ENCODE results near the gene ABLIM2. TPM values are rescaled to one million over a fixed set of nuclear protein-coding genes. Genes with fewer than 3 reads are reported as not detected.

The ABLIM2 gene
- total and polyA plus RNA-seq, 2 of the 13 experiments (the other 11 are each of a cell fraction or from before 2014, with no cell fraction given) = 0.20 to 0.37 TPM

DNA sequence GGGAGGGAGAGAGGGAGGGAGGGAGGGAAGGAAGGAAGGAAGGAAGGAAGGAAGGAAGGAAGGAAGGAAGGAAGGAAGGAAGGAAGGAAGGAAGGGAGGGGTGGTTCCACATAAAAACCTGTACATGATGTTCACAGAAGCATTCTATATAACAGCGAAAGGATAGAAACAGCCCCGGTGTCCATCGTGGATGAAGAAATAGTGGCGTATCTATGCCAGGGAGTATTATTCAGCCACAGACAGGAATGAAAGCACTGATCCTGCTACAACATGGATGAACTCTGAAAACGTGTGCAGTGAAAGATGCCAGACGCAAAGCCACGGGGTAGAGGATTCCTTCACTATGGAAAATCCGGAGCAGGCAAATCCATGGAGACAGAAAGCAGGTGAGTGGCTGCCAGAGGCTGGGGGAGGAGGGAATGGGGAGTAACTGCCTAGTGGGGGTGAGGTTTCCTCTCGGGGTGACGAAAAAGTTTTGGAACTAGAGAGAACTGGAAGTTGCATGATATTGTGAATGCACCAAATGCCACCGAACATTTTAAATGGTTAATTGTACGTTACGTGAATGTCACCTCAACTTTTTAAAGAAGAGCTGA, 92.2 kb downstream of the ABLIM2 start:
- no peak overlapping the region for H3K4me2 ChIP-seq (ENCODE audit: low read depth, low read length)
- H3K36me3 ChIP-seq (replicated peaks in 1 of 2; ENCODE audit: control insufficient read depth in 1 of 2, insufficient read depth in 2 of 2, low read length in 2 of 2) = no peaks in the 10 kb centered on the region
- H3K27ac ChIP-seq (ENCODE audit: extremely low read length, insufficient read depth, low read length) = no peak overlapping the region
- no peak for DNase-seq (ENCODE audit: low spot score)
- H3K9ac ChIP-seq (ENCODE audit: insufficient read depth, low read depth, low read length) = no peak overlapping the region
- in situ Hi-C loops (cut with HindIII; ENCODE audit: extremely low pct_ligation_motif_present, low pct_unique_long_range_greater_than_20kb) = no loop called here
- no peak overlapping the region for H2AFZ ChIP-seq (ENCODE audit: low read length)
- no peaks in the 10 kb centered on the region for H3K79me2 ChIP-seq (ENCODE audit: insufficient read depth, low read length)
- H3K4me3 ChIP-seq (replicated peaks in 1 of 3; ENCODE audit: insufficient read depth in 1 of 3, low read depth in 2 of 3, low read length in 3 of 3) = no peak overlapping the region
- ChIA-PET CTCF (ENCODE audit: low intra/inter-chr PET ratio, low total read pairs) (no interaction called here), POLR2A (no interaction called here)
- no peak for ATAC-seq
- intact Hi-C loops (cut with micrococcal nuclease; ENCODE audit: unreplicated experiment) = no loop called here
- peaks cover 8 to 51% of the 10 kb centered on the region in 2 experiments for H3K27me3 ChIP-seq (ENCODE audit: control insufficient read depth in 1 of 2, insufficient read depth in 2 of 2, low read length in 2 of 2)
- no peaks in the 10 kb centered on the region for H4K20me1 ChIP-seq (ENCODE audit: insufficient read depth, low read length)
- H3K4me1 ChIP-seq (ENCODE audit: insufficient read depth, low read length) = peaks cover 14% of the 10 kb centered on the region; the same call in 1 of the 2 replicates
- peaks cover 22% of the 10 kb centered on the region for H3K9me3 ChIP-seq (ENCODE audit: low read length)
- 59% methylated on average over 13 of the region's 13 CpGs for WGBS (ENCODE audit: low lambda C conversion rate)
- no peak for FAIRE-seq
- no peak for TF ChIP-seq KLF13 (CRISPR knock-in tag; IDR thresholded peaks at IDR 0.05)
- TF ChIP-seq ZNF775 (CRISPR knock-in tag; IDR thresholded peaks at IDR 0.05; ENCODE audit: borderline replicate concordance) = no peak
- TF ChIP-seq, protein P1, sequence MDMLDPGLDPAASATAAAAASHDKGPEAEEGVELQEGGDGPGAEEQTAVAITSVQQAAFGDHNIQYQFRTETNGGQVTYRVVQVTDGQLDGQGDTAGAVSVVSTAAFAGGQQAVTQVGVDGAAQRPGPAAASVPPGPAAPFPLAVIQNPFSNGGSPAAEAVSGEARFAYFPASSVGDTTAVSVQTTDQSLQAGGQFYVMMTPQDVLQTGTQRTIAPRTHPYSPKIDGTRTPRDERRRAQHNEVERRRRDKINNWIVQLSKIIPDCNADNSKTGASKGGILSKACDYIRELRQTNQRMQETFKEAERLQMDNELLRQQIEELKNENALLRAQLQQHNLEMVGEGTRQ (IDR thresholded peaks at IDR 0.05; ENCODE audit: low read depth, low read length) = no peak
- TF ChIP-seq, protein P1 (CRISPR knock-in tag; IDR thresholded peaks at IDR 0.05; ENCODE audit: borderline replicate concordance) = no peak
- TF ChIP-seq, protein P2, sequence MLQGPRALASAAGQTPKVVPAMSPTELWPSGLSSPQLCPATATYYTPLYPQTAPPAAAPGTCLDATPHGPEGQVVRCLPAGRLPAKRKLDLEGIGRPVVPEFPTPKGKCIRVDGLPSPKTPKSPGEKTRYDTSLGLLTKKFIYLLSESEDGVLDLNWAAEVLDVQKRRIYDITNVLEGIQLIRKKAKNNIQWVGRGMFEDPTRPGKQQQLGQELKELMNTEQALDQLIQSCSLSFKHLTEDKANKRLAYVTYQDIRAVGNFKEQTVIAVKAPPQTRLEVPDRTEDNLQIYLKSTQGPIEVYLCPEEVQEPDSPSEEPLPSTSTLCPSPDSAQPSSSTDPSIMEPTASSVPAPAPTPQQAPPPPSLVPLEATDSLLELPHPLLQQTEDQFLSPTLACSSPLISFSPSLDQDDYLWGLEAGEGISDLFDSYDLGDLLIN (CRISPR knock-in tag; IDR thresholded peaks at IDR 0.05; ENCODE audit: borderline replicate concordance) = no peak
- TF ChIP-seq ZBTB20 (CRISPR knock-in tag; IDR thresholded peaks at IDR 0.05; ENCODE audit: borderline replicate concordance, low read depth) = no peak
- no peak for TF ChIP-seq HMGA1 (CRISPR knock-in tag; conservative IDR thresholded peaks at IDR 0.05)
- TF ChIP-seq ZNF790 (CRISPR knock-in tag; IDR thresholded peaks at IDR 0.05; ENCODE audit: borderline replicate concordance) = no peak
- TF ChIP-seq CREM (IDR thresholded peaks at IDR 0.05) = no peak
- TF ChIP-seq CREM (CRISPR knock-in tag; IDR thresholded peaks at IDR 0.05) = no peak
- no peak for TF ChIP-seq HDAC6 (IDR thresholded peaks at IDR 0.05; ENCODE audit: low read depth, low read length)
- no peak for TF ChIP-seq ZBTB38 (CRISPR knock-in tag; IDR thresholded peaks at IDR 0.05)
- TF ChIP-seq MTF2 (CRISPR knock-in tag; IDR thresholded peaks at IDR 0.05; ENCODE audit: borderline replicate concordance) = no peak
- no peak for TF ChIP-seq NCOA2 (CRISPR knock-in tag; IDR thresholded peaks at IDR 0.05)
- BruUV-seq (replicated peaks) = no TSS peak

Data from HepG2 (cell line).